Thyroid gland (tissue), 4 donors: ENCODE data around the gene ZBTB17.

Source experiments
- POLR2A ChIP-seq, 2 donors: fragments of 450-650 bp; IDR thresholded peaks; one replicate each; pipeline ENCODE4 v1.6.1; 2017; ENCODE audit warnings: antibody characterized with exemption in 2 of 2, mild to moderate bottlenecking in 2 of 2, moderate library complexity in 1 of 2
- TF ChIP-seq, protein P1 (sequence below), 6 experiments: fragments of 200-600 bp in 3 of 6; fragments of 450-650 bp in 3 of 6; sonication (generic) in 3 of 6; IDR thresholded peaks; one replicate each; pipeline ENCODE4 v1.5.1; 2016 to 2019; ENCODE audit warnings: antibody characterized with exemption in 6 of 6, mild to moderate bottlenecking in 2 of 6, inconsistent platforms in 1 of 6, moderate library complexity in 1 of 6

DNA sequence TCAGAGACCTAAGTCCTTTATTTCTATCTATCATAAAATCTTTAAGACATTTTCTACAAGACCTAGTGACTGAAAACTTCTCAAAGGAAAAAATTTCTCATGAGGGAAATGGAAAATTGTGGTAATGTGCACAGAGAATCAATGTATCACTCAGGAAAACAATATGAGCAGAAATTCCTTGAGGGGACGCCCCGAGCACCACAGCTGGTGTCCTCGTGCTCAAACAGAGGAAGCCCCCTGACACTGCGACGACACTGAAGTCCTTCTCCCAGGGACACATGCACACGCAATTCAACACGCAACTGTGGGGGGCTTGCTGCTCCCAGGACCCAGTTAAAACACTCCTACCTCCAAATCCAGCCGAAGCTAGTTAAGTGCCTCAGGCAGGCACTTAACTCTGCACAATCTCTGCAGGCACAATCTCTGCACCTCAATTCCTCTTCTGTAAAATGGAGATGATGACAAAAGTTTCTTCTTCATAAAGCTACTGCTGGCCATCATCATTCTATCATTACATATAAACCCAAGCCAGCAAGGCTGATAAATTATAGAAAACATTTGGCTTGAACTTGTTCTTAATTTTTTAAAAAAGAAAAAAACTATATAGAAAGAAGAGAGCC lies 16.0 kb downstream of the ZBTB17 start:
- TF ChIP-seq, protein P1, sequence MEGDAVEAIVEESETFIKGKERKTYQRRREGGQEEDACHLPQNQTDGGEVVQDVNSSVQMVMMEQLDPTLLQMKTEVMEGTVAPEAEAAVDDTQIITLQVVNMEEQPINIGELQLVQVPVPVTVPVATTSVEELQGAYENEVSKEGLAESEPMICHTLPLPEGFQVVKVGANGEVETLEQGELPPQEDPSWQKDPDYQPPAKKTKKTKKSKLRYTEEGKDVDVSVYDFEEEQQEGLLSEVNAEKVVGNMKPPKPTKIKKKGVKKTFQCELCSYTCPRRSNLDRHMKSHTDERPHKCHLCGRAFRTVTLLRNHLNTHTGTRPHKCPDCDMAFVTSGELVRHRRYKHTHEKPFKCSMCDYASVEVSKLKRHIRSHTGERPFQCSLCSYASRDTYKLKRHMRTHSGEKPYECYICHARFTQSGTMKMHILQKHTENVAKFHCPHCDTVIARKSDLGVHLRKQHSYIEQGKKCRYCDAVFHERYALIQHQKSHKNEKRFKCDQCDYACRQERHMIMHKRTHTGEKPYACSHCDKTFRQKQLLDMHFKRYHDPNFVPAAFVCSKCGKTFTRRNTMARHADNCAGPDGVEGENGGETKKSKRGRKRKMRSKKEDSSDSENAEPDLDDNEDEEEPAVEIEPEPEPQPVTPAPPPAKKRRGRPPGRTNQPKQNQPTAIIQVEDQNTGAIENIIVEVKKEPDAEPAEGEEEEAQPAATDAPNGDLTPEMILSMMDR (IDR thresholded peaks at IDR 0.05), result no peak
- no peak for TF ChIP-seq POLR2A (IDR thresholded peaks at IDR 0.05)
